ENCODE measurements around the gene SEMA7A.
A peak's percentile ranks its signal among the peaks of the same experiment; 100 is the strongest.

SEMA7A gene

DNA sequence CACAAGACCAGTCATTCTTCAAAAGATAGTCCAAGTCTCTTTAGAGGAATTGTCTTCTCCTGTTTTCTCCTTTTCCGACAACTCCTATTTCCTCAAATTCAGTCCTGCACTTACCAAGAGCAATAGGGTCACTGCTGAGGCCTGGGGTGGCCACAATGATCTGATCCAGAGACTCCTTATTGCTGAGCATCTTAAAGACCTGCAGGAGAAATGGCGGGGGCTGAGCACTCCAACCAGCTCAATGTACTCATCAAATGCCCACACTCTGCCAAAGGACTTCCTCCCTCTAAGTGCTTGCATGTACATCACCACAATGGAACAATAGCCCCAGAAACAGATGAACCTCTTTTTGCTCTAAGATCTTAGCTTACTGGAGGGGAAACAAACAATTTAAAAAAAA is 17.6 kb upstream of the SEMA7A start:
- no peak for DNase-seq

GRCh38 chr15:74449643-74450205 is 16.0 kb upstream of the SEMA7A start:
- DNase-seq = no peak

- DNase-seq = no peak
Observed at GRCh38 chr15:74449095-74449494, 15.3 kb upstream of the SEMA7A start.

GRCh38 chr15:74445816-74446763 is 12.3 kb upstream of the SEMA7A start:
- DNase-seq = no peak

DNA sequence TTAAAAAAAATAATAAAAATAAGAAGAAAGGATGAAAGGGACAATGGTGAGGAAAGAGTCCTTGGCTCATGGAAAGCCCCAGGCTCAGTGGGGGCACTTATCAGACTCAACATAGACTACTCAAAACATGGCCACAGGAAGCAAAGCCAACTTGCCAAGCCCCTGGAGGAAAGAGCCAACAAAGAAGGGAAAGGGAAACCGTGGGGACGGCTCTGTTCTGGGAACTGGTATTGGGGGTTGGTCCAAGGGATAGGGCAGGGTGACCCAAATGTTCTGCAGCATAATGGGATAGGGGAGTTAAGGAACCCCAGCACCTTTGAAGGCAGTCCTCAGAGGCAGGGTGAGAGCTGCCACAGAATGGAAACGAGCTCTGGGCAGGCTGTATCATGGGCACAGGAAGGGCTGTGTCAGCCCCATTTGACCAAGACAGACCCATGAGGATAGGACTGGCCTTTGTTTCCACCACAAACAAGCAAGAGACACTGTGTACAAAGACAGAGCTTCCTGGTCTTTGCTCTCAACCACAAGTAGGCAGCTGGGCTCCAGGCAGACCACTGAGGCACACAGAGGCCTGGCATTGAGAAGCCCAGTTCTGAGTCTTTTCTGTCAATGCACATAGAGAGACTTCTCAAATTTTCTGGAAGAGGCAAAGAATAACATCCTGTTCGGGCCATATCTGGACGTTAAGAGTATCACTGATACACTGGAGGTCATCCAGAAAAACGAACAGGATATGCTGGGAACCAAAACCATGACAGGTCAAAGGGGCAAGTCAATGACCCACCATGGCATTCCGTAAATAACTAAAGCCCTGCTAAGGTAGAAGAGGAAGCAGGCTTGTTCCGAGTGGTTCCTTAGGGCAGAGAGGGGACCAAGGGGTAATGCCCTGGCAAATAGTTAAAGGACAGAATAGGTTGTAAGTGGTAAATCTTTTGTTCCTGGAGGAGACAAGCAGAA is 10.6 kb upstream of the SEMA7A start:
- DNase-seq = no peak

DNA sequence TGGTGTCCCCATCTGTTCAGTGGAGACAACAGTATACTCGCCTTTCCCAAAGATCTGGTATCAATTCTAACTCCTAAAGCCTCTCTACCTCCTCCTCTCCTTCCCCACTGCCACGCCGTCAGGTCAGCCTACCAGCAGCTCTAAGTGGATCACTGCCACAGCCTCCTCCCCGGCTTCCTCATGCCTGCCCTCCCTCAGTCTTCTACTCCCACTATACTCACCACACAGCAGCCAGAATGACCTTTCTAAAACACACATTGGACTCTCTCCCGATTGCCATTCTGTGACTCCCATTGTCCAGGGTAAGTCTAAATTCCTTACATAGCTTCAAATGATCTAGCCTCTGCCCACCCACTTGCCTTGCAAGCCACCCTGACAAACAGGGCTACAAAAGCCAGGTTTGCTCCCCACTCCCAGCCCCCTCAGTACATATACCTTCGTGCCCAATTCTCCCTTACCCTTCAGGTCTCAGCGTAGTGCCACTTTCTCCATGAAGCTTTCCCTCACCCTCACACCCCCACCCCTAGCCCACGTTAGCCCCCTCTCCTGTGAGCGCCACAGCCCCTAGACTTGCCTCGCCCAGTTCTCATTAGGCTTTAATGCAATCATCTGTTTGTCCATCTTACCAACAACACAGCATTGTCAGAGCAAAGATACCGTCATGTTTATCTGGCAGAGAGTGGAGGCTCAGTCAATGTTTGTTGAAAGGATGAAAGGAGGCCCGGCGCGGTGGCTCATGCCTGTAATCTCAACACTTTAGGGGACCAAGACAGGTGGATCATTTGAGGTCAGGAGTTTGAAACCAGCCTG is 9.5 kb upstream of the SEMA7A start:
- DNase-seq = no peak

- no peak for DNase-seq
Observed at GRCh38 chr15:74442604-74443003, 8.8 kb upstream of the SEMA7A start.

DNA sequence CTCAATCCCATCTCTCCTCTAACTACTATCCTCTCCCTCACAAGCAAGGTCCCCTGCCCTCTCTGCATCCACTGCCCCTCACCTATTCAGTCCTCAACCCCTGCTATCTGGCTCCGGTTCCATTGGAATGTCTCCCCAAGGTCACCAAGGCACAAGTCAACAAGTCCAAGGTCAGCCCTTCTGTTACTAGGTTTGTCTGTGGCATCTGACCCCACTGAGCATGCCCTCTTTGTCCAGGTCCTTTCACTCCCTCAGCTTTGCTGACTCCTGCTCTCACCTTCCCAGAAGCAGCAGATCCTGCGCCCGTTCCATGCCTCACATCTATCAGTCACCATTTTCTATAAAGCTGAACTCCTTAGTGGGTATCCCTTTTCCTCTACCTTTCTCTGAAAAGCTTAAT is 8.3 kb upstream of the SEMA7A start:
- DNase-seq = no peak

GRCh38 chr15:74441248-74441941 is 7.6 kb upstream of the SEMA7A start:
- no peak for DNase-seq

GRCh38 chr15:74438721-74439316 is 5.1 kb upstream of the SEMA7A start:
- DNase-seq = peak; percentile 61

GRCh38 chr15:74438206-74438605 is 4.4 kb upstream of the SEMA7A start:
- DNase-seq = no peak

DNA sequence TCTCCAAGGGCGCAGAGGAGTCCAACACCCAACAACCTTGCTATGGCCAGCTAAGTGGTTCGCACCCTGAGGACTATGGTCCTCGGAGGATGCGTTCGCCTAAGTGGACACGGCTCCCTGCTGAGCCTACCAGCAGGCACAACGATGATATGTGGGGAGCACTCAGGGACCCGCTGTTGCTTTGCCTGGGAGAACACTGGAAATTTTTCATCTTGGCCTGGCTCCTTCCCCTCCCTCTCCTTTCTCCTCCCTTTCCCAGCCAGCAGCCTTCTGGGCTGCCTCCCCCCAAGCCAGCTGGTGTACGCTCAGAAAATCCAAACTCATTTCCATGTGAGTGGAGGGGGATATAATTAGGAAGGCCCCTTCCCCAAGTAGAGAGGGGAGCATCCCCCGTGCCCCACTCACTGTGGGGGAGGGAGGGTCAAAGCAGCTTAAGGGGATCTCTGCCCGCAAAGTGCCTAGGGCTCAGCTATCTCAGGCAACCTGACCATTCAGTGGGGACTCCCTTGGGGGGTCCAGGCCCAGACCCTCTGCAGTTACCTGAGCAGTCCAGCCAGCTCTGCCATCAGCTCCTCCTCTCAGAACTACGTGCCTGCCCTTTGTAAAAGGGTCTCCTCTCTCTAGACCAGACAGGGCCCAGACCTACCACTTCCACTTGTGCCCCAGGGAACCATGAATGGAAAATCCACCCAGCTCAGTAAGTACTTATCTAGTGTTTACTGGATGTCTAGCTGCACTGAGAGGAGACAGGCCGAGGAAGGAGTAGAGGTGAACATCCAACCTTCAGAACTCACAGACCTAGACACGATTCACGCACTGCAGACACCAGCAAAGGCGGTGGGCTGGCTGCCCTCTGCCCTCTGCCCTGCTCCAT is 742 bp upstream of the SEMA7A start:
- DNase-seq = no peak

DNA sequence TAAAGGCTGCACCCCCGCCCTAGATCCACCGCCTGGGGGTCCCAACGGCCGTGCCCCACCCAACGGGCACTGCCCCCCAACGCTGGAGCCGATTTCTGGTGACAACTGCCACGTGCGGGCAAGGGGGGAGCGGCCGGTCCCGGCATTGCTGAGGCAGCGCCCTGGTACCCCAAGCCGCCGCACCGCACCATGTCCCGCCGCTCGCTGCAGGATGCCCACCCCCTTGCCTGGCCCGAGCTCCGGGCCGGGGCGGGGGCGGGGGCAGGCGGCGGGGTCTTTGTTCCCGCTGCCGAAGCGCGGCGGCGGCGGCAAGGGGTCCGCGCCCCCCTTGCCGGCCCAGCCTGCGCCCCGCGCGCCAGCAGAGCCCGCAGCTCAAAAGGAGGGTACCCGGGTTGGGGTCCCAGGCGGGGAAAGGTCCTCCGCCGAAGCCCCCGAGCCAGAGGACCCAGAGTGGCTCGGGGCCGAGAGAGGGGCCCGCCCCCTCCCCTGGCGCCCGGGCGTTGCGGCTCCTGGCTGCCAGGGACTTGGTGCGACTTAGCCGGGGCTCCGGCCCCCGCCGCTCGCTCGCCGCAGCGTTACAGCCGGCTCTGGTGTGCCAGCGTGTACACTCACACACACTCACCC is 678 bp downstream of the SEMA7A start:
- DNase-seq = no peak

GRCh38 chr15:74432271-74432967 is 1.3 kb downstream of the SEMA7A start:
- no peak for DNase-seq

GRCh38 chr15:74431645-74432044 is 2.1 kb downstream of the SEMA7A start:
- no peak for DNase-seq

- no peak for DNase-seq
Observed at GRCh38 chr15:74431116-74431515, 2.6 kb downstream of the SEMA7A start.

- DNase-seq = no peak
Observed at GRCh38 chr15:74430510-74430951, 3.2 kb downstream of the SEMA7A start.

DNA sequence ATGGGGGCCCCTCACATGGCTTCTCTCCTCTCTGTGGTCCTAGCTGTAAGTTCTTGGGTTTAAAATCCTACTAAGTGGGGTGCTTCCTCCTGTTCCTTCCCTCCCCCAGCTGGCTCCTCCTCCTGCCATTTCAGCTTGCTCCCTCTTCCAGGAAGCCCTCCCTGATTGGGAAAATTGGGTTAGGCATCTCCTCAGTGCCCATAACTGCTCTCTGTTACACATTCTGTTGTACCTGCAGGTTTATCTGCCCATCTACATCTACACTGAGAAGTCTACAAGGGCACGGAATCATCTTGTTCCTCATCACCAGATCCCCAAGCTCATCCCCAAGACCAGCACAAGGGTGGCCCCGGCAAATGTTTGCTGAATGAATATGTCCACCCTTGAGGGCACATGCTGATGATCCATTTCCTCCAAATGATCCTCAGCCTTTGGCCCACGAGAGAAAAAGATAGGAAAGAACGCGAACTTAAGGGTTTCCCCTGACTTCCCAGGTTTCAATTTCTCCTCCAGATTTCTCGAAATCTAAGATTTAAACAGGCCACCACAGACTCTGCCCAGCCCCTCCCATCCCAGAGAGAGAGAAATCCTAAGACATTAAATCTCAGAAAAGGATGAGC is 3.9 kb downstream of the SEMA7A start:
- DNase-seq = no peak
